HG03064 (cell line): ENCODE measurements around the gene CGA.
A peak's percentile ranks its signal among the peaks of the same experiment; 100 is the strongest.
"Not testable (repeated sequence)": the region's sequence is repeated elsewhere in the genome, so short reads cannot be mapped to it uniquely, and the experiment has no call there.

Experiments
- ATAC-seq: cut with Tn5 transposase; IDR thresholded peaks from one replicate; pipeline ENCODE4 v1.9.1; 2021; ENCODE audit warnings: low read depth; ENCODE audit not compliant: unreplicated experiment

The CGA gene

DNA sequence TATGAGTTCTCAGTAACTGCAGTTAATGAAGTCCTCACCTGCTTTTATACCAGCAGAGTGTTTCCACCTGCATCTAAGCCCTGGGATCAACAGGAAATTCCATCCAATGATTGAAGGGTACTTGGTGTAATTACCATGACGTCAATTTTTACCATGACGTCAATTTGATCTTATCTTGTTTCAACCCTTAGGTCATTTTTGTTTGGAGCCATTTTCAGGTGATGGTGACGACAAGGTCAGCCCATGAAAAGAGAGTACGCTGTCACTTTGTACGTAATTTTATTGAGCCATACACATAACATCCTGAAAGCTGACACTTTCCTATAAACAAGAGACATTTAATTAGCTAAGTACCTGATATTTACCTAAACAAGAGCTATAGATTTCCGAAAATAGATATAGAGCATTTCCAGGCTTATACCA, at the start of gene CGA:
Gene CGA (minus strand): TSS at position 20 of the 423 bp plus-strand sequence. CDS start 6,906 bp downstream, outside the sequence.
- ATAC-seq, result no peak

DNA sequence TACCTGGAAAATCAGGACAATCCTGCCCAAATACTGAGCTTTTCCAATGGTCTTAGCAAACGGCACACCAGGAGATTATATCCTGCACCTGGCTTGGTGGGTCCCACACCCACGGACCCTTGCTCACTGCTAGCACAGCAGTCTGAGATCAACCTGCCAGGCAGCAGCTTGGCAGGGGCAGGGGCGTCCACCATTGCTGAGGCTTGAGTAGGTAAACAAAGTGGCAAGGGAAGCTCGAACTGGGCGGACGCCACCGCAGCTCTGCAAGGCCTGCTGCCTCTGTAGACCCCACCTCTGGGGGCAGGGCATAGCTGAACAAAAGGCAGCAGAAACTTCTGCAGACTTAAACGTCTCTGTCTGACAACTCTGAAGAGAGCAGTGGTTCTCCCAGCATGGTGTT, 45.0 kb upstream of the CGA start:
- not testable (repeated sequence) for ATAC-seq

DNA sequence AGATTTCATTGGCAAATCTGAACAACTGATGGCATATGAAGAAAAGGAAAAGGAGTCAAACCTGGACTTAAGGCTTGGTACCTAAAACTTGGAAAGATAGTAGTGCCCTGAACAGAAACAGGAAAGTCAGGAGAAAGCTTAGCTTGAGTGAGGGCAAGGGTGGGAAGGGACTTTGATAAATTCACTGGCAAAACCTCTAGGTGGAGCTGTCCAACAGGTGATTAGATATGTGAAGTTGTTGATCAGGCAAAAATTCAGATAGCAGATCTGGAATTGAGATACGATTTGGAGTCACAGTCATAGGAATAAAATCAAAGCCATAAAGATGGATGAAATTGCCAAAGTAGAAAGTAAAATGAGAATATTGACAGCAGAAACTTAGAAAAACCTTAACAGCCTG, 44.3 kb upstream of the CGA start:
- ATAC-seq, result no peak

DNA sequence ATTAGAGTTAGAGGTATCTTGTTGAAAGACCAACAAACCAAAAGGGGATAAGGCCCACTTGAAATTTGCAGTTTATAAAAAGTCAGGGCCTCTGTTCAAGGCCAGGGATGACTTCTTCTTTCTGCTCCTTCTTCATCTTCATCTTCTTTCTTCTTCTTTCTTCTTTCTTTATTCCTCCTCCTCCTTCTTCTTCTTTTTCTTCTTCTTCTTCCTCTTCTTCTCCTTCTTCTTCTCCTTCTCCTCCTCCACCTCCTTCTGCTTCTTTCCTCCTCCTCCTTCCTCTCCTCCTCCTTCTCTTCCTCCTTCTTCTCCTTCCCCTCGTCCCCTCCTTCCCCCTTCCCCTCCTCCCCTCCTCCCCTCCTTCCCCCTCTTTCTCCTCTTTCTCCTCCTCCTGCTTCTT, 42.1 kb upstream of the CGA start:
- no peak for ATAC-seq

DNA sequence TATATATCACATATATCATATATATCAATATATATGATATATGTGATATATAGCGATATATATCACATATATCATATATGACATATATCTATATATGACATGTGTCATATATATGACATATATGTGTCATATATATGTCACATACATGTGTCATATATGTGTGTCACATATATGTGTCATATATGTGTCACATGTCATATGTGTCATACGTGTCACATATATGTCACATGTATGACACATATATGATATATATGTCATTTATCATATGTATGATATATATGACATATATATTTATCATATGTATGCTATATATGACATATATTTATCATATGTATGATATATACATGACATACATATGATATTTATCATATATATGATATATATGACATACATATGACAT, 32.8 kb upstream of the CGA start:
- no peak for ATAC-seq

DNA sequence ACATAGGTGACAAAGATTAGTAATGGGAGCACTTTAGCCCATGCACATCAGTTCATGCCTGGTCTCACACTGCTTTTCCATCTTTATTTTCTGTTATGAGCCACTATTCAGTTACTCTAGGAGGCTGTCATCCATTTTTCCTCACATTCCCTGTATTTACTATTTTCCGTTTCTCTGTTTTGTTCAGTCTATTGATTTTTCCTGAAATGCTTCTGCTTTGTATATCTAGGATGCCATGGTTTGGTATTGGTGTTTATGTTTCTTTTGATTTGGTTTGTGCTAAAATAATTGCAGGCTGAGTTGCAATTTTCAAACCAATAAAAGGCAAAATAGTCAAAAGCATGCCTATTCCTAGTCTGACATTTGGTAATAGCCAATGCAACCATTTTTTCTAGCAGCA, 31.6 kb upstream of the CGA start:
- no peak for ATAC-seq

DNA sequence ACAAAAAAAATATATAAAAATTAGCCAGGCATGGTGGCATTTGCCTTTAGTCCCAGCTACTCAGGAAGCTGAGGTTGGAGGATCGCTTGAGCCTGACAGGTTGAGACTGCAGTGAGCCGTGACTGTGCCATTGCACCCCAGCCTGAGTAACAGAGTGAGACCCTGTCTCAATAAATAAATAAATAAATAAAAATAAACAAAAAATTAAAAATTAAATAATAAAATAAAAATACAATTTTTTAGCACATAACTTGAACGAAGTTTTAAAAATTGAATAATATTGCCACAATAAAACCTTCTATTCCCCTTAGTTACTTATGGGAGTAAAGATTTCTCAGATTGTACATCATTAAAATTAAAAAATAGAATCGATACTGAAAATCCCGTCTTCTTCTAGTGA, 29.2 kb upstream of the CGA start:
- no peak for ATAC-seq

DNA sequence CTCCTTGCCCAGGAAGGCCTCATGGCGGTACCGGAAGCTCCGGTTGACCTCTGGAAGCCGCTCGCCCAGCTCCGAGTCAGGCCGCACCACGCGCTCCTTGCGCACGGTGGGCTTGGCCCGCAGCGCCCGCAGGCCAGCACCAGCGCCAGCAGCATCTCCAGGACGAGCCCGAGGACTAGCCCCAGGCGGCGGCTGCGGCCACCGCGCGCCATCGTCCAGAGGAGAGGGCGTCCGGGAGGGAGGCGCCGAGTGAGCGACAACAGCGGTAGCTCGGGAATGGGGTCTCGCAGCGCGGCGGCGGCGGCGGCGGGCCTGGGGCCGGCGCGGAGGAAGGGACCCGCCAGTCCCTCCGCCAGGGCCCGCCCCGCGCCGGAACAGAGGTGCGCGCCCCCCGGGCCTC, 27.6 kb upstream of the CGA start:
- no peak for ATAC-seq

DNA sequence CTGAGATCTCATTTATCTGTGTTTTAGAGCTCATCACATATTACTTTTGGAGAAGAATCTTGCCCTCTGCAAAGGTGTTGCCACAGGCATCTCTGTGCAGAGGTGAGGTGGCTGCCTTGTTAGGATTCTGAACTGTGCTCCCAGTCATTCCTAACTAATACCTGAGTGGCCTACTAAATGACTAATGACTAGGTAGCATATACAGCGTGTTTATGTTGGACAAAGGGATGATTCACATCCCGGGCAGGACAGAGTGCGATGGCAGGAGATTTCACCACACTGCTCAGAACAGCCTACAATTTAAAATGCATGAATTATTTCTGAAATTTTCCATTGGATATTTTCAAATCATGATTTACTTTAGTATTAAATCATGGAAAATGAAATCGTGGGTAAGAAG, 23.1 kb upstream of the CGA start:
- ATAC-seq, result no peak

DNA sequence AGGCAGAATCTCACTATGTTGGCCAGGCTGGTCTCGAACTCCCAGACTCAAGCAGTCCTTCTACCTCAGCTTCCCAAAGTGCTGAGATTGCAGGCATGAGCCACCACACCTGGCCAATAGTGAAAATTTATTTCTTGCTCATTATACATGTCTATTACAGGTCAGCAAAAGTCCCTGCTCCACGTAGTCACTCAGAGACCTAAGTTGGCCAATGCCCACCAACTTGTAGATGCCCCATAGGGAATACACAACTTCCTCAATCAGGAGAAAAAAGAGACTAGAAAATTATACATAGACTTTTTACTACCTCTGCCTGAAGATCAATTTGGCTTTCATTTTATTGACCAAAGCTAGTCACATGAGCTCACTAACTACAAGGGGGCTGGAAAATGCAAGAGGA, 22.0 kb upstream of the CGA start:
- ATAC-seq, result no peak

DNA sequence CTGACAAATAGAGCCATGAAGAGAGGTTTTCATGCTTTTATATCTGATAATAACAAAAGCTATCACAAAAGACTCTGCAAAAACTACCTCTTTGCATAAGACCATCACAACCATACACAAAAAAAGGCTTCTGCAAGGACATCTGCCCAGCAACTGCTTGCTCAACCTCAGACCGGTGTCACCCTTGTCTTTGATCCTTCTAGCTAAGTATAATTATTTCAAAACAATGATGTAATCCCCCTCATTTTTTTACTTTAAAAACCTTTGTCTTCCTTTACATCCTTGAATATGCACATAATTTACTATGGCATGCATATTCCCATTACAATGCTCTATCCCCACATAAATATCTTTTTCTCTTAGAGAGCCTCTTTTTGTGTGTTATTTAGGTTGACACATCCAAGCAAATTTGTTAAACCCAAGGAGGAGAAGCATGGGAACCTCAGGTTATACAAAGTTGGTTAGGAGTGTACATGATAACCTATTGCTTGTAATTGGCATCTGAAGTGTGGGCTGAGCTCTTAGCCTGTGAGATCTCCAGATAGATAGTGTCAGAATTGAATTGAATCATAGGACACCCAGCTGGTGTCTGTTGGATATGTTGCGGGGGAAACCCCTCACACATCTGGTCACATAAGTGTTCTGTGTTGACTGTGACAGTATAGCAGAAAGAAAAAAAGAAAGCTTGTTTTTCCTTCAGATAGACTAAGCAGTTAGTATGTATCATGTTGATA, 20.7 kb upstream of the CGA start:
- ATAC-seq, result peak; percentile 92

DNA sequence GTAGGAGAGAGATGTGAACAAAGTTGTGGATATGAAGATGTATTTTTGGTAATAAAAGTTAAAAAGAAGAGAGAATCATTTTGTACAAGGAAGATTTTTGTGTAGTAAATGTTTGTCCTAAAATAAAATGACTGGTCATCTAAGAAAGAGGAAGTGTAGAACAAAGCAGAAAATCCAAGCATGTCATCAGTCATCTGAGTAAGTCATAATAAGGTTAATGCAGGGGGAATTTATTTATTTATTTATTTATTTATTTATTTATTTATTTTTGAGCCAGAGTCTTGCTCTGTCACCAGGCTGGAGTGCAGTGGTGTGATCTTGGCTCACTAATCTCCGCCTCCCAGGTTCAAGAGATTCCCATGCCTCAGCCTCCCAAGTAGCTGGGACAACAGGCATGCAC, 15.7 kb upstream of the CGA start:
- ATAC-seq, result no peak

DNA sequence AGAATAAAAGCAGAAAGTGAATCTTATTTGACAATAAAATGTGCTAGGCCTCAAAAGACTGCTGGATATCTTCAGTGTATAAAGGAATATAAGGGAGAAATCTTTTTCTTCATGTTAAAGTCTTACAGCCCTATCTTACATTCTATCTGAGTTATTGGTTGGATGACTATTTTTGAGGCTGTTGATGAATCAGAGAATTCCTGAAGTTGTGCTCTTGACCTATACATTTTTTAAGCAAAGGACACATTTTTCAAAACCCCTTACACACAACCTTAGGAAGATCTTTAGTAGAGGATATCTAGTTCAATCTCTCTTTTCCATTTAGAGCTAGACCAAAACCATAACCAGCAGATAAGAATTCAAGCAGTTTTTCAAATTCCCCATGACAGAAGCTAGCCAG, 10.9 kb upstream of the CGA start:
- no peak for ATAC-seq

DNA sequence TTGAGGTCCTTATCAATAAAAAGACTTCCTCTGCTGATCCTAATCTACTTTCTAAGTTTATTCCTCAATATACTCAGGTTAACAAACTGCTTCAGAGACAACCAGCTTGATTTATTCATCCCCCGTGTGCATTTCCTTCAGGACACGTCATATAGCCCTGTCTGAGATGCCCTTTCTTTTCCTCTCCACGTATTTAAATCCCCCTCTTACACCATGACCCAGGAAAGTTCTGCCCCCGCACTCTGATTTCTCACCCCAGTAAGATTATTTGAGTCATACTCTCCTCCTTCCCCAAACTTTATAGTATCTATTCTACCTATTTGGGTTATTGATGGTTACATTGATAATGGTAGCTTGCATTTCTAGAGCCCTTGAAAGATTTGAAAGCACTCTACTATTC, 9.8 kb upstream of the CGA start:
- ATAC-seq, result no peak

DNA sequence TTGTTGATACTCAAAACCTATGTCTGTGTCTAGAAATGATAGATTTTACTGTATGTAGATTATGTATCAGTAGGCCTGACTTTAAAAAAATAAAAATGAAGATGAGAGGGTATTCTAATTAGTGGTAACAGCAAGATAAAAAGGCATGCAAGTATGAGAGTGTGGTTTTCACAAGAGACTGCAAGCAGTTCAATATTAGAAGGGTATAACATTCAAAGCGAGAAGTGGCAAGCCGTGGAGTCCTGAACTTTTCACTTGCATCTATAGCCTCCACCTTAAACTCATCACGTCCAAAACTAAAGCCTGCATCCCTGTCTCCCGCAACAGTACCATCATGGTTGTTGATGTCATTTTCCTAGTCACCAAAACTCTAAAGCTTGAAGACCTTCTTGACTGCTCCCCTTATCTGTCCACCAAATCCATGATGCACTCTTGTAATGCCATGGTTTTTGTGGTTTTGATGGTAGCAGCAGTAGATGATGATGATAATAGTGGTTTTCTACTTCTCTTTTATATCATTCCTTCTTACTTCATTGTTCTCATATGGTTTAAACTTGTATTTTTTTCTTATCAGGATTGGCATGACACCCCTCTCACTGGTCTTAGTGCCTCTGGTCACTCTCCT, 9.2 kb upstream of the CGA start:
- ATAC-seq, result no peak

DNA sequence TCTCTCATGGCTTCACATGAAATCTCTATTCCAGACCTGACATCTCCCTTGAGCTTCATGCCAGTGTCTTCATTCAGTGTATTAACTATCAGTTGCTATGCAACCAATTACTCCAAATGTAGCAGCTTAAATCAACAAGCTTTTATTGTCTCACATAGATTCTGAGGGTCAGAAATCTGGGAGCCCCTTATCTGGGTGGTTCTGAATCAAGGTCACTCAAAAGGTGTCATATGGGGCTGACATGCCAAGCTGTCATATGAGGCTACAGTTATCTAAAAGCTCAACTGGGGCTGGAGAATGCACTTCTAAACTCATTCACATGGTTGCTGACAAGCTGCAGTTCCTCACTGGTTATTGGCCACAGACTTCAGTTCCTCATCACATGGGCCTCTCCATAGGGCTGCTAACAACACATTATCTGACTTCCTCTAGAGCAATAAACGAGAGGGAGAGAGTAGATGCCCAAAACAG, 7.3 kb upstream of the CGA start:
- no peak for ATAC-seq

DNA sequence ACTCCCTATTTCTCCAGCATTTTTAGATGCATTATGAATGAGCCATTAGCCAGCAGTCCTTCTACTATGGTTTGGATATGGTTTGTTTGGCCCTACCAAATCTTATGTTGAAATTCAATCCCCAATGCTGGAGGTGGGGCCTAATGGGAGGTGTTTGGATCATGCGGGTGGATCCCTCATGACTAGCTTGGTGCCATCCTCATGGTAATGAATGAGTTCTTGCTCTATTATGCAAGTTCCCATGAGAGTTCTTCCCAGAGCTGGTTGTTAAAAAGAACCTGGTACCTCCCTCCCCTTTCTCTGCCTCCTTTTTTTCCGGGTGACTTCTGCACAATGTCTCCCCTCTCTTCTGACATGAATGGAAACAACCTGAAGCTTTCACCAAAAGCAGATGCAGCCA, 6.2 kb upstream of the CGA start:
- no peak for ATAC-seq

DNA sequence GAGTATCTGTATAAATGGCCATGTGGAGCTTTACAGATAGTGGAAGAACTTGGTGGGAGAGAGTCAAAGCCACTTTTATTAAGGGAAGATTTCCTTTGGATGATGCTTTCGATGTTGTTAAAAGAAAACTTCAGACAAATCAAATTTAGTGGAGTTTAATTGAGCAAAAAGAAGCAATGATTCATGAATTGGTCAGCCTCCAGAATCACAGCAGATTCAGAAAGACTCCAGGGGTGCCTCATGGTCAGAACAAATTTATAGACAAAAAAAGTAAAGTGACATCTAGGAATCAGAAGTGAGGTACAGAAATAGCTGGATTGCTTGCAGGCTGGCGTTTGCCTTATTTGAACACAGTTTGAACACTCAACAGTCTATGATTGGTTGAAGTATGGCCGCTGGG, 5.3 kb upstream of the CGA start:
- no peak for ATAC-seq

DNA sequence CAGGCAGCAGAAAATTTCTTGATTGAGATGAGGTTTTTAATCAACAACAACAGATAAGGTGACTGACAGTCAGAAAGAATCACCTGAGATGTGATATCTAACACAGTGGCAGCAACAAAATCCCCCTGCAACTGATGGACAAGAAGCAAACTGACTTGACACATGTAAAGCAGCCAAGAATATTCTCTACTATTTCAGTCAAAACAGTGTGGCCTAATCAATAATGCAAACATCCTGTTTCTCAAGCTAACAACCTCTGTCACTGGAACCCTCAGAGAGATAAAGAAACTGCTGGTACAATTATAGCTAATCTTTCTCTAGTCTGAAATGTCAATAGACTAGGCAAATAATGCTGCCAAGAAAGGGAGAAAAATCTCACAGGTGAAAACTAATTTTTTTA, 4.6 kb upstream of the CGA start:
- ATAC-seq, result no peak

DNA sequence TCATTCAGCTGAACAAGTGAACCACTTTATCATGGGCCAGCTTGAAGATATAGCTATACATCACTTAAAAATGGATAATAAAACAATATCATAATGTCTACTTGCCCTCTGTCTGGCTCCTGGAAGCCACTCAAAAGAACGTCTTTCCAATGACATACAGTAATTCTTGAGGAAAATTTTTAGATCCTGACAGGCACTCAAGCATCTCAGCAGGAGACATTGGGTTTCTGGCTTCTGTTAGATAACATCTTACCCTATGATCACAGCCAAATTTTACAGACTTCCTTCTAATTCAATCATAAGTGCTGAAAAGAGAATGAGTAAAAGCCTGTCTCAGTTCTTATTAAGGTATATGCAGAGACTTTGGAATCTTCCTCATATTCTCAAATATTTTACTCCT, 330 bp downstream of the CGA start:
- ATAC-seq, result no peak

DNA sequence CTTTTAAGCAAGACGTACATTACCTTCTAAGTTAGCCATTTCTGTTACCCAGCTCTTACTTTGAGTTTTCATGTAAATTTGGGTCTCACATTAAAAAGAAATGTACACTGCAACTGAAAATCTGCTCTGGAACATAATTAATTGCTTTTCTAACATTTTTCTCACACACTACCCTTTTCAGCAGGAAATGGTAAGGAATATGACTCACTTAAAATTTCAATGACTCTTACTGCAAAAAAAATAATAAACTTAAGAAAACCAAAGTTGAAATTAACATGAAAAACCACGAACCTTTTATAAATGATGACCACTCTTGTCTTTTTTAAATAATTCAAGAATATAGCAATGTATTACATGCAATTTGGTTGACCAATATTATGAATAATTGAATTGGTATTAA, 1.3 kb downstream of the CGA start:
- ATAC-seq, result no peak

DNA sequence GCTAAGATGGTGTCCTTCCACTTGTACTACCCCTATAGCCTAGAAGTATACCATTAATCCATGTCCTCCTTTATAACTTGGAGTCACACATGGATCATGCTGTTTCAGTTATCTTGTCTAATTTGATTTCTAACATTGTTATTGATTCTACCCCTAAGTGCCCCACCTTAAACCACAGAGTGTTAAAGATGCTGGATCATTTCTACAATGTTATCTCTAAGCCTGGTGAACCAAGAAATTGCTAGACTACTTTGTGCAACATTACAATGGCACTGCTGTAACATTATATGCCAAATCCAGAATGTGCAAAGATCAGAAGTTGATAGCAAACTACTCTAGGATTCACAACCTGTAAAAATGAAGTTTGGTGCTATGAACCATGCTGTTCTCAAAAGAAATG, 1.7 kb downstream of the CGA start:
- ATAC-seq, result no peak
